ENCODE data around the gene STOX1. TPM values are rescaled to one million over a fixed set of nuclear protein-coding genes. Genes with fewer than 3 reads are reported as not detected.

The STOX1 gene
- not detected in 2 replicates for total RNA-seq

GRCh38 chr10:68826764-68827591, at the start of gene STOX1:
Gene STOX1, plus strand, starts transcription at chr10:68827531. Its CDS starts 93 bp downstream, at chr10:68827624.

GRCh38 chr10:68901105-68901927, 74.0 kb downstream of the STOX1 start, which contains the start of gene DDX50:
Gene DDX50, plus strand, starts transcription at chr10:68901315. Its CDS starts 70 bp downstream, at chr10:68901385.

Other genes starting within 250 kb of the STOX1 start
- 20.0 and 34.5 TPM in 2 replicates for gene CCAR1, start 106.3 kb upstream of the STOX1 start, total RNA-seq
- gene DDX50, start 73.8 kb downstream of the STOX1 start, total RNA-seq, result 35.2 and 39.5 TPM in 2 replicates
- 44.2 and 55.4 TPM in 2 replicates for gene DDX21, start 128.6 kb downstream of the STOX1 start, total RNA-seq
- 36.6 and 41.1 TPM in 2 replicates for gene KIFBP, start 161.3 kb downstream of the STOX1 start, total RNA-seq